ENCODE results near the gene CNTN5.

Gene CNTN5

DNA sequence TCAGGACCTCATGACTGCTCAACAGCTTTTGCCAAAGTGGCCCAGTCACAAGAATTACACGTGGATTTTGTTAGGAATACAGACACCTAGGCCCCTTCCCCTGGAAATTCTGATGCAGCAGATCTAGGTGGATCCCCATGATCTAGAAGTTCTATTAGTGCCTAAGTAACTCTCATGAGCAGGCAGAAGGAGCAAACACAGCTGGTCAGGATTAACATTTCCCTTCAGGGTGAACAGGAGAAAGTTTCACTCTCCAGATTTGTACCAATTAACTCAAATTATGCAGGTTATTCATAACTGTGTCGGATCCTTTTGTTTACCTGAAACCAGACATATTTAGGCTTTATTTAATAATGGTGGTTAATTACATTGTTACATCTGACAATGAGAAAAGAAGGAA lies 1072.9 kb downstream of the CNTN5 start:
- no peak for DNase-seq (ENCODE audit: low read depth)

DNA sequence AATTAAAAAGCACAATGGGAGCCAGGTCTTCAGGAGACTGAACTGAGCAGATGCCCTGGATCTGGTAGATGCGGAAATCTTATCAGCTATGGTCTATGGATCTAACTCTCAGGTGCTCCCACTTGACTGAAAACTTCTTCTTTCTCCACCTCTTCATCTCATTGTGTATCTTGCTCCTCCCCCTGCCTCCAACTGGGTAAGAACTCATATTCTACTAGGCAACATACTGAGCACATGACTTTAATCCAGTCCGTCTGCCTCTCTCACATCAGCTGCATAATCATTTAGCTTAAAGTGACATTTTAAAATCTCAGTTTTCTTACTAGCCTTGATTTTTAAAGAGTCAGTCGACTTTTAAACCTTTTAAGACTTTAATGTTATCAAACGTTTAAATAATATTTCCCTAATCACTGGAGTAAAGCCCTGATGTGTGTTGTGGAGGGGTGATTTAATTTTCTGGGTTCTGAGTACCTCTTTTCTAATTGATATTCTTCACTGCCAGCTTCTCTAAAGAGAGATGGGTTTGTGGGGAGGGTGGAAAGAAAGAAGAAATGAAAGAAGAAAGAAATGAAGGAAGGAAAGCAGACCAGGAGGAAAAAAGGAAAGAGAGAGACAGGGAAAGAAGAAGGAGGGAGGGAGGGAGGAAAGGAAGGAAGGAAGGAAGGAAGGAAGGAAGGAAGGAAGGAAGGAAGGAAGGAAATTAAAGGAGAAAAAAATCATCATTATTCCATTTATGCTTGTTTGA lies 1073.5 kb downstream of the CNTN5 start:
- DNase-seq (ENCODE audit: low read depth): no peak

DNA sequence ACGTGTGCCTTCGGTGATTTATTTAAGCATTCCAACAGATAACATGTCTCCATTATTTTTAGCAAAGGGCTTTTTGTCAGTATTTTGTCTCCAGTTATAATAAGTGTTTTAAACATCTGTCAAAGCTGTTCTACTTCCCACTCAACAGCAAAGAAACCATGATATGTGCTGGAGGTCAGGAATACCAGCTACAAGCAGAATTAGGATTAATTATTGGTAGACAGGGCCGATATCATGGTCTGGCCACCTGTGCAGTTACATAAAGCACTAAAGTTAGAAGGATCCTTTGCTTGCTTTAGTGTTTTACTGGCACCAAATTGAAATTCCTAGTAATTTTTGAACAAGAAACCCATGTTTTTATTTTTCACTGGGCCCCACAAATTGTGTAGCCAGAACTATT lies 1075.1 kb downstream of the CNTN5 start:
- DNase-seq (ENCODE audit: low read depth): no peak

DNA sequence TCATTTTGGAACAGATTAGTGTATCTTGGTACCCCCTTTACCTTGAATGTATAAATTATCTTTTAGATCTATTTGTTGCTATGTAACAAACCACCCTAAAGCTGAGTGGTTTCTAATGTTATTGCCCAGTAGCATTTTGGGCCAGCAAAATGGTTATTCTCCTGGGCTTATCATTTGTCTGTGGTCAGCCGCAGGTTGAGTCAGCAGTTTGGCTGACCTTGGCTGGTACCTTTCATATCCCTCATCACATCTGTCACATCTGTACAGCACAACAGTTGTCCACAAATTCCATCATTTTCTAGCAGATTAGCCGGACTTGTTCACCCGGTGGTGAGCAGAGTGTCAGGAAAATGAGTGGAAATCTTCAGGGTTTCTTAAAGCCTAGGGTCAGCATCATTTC lies 1077.8 kb downstream of the CNTN5 start:
- DNase-seq (ENCODE audit: low read depth): no peak

DNA sequence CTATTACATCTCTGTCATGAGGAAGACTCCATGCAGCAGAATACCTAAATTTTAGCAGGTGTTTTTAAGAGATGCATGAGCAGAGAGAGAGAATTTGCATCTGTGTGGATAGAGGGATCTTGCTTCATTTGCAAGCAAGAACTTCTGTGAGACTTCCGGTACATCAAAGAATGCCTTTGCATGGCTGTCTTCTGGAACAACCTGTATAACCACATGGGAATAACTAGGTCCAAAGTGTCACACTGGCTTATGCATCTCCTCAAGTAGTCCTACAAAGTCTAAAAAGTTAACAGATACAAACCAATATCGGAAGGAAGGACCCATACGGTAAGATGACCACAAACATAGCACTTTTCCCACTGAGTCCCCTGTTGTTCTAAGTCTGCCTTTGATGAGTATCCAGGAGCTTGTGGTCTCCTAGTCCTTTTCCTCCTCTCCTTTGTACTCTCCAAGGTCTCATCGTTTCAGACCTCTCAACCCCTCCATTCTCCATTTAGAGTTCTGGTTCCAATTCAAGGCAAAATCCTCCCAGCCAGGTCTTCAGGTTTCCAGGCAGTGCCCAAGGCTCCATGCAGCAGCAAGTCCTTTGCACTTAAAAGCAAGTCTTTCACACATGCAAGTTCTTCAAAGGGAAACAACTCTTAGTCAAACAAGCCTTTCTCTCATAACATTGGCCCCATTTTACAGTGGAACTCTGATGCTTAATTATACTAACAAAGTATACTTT lies 1084.7 kb downstream of the CNTN5 start:
- DNase-seq (ENCODE audit: low read depth): no peak

DNA sequence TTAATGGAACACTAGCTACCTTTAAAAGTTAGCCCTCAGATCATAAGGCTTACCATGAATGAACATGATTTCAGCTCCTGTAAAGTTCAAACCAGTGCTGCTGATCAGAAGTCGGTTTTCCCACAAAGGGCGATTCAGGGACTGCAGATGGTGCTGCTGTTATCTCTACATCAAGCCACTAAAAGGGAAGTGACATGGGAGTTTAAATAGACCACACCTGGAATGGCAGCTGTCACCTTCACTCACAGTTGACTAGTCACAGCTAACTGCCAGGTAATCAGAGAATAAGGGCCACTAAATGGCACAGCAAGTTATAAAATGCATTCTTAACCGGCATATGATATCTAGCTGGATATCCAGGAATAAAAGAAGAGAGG lies 1085.2 kb downstream of the CNTN5 start:
- DNase-seq (ENCODE audit: low read depth): no peak

DNA sequence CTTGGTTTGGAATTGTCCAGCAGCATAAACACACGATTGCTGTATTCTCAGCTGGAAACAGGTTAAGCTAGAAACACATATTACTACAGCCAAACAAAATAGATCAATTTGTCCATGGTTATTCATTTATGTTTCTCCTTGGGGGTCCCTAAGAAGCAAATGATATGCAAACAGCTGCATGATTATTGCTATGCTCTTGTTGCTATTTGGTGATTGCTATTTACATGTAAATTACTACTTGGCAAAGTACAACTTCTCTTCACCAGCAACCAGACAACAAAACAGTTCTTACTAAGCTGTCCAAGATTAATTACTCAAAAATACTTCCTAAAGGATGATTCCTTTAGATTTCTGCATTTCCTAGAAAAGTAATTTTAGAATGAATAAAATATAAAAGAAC lies 1098.4 kb downstream of the CNTN5 start:
- DNase-seq (ENCODE audit: low read depth): no peak

DNA sequence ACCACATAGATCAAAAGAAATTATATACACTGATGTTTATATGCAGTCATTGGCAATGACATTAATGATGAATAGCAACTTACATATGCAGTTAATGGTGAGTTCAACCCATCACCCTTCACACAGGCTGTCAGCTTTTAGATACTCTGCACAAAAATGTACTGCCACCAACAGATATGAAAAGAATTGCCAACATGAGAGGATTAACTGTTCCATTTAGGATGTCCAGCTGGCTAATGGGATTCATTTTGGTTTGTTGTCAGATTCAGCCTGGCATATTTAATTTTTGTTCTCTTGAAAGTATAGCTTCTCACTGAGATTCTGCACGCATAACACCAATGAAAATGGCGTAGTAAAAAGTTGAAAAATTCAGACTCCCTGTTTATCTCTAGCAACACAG lies 1112.4 kb downstream of the CNTN5 start:
- DNase-seq (ENCODE audit: low read depth): no peak

DNA sequence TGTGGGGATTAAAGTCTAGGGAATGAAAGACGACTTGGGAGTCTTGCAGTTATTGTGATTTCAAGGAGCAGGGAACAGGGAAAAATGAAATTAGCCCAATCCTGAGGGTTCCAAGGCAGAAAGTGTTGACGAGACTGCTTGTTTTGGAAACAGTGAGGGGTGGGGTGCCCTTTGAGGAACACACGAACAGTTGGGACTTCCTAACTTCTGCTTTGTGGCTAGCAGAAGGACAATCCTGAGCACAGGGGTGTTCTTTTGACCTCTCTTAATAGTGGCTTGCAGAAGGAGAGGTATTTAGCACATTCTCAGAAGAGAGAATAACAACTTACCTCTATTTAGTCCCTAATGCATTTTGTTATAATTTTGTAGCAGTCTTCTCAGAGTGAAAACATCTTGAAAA lies 1120.5 kb downstream of the CNTN5 start:
- DNase-seq (ENCODE audit: low read depth): no peak

DNA sequence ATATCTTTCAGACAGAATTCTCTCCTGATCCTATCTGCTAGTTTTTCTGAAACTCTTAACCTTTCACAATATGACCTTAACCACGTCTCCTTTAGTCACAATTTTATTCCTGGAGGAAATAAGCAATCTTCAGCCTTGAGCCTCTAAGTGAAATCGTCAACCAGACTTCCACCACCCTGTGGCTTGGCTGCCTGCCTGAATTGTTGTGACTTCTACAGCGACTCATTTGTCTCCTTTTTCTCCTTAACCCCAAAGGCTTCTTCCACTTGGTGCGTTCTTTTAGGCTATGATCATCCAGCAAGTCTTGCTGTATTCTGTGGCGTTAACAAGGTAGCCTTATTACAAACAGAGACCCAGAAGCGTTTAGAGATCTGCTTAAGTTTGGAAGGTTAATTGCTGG lies 1131.2 kb downstream of the CNTN5 start:
- no peak for DNase-seq (ENCODE audit: low read depth)

DNA sequence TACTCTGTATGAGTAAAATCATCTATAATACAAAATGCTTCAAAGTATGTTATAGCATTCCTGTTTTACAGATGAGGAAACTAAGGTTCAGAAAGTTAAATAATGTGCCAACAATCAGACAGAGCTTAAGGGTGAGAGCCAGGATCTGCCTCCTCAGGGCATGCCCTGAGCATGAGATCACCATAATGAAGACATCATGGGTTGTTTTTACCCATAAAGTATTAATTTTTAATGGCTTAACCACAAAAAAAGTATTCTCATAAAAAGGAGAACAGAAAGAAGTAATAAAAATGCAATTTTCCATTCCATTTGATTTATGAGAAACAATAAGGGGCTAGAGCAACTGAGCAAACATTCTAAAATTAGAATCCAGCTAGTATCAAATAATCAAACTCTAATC lies 1132.0 kb downstream of the CNTN5 start:
- DNase-seq (ENCODE audit: low read depth): no peak

DNA sequence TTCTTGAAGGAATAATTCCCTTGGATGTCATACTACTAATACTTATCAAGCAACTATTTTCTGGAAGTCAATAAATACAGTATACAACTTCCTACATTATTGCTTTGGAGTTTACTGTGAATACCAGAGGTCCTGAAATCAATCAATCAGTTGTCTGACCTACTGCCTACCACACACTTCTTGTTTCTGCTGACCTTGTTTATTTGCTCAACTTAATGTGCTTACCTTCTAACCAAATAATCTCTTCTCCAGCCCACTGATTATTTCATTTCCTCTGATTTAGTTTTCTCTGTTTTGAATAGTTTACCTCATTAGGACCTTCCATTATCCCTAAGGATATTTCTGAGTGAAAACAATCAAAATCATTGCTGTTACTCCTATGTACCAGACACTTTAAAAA lies 1142.7 kb downstream of the CNTN5 start:
- no peak for DNase-seq (ENCODE audit: low read depth)

DNA sequence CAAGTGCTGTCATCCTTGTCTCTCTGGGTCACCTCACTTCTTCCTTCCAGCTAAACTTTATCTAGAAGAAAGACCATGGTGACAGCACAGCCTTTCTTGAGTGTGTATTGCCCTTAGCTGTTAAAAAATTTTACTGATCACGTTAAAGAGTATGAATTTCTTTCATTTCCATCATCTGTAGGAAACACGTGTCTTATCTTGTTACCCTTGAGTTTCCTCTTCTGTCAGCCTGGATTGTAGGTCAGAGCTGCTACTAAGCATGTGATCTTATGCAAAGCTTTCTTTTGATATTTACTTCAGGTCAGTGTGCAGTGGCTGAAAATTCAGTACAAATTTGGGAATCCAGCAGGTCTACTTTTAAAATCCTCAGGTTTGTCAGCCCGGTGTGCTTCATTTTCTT lies 1154.1 kb downstream of the CNTN5 start:
- DNase-seq (ENCODE audit: low read depth): no peak

DNA sequence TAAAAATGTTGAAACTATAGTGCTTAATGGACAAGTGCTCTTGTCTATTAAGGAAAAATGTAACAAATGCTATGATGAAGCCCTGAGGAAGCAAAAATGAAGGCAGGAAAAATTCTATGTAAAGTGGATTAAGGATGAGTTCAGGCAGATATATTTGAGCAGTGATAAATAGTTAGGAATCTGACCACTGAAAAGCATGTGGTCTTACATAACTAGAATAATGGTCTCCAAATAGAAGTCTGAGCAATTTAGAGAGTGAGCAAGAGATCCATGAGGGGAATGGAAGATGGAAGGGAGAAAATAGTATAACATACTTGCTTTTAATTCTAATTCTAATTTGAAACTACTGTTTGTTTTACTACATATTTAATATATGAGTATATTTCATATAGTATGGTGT lies 1155.7 kb downstream of the CNTN5 start:
- DNase-seq (ENCODE audit: low read depth): no peak

DNA sequence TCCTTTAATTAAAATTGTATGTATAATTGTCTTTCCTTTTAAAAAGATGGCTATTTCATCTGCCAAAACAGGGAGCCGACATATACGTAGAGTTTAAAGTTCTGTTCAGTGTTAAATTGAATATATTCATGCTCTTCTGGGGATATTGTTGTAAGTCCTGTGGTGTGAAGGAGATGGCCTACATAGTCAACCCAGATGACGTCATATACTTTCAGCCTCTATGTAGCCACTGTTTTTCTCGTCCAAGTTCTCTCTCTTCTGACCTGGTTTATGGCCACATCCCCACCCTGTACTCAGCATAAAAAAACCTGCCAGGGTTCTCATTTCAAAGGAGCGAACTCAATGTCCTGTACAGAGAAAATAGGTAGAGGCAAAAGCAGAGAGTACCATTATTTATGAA lies 1156.9 kb downstream of the CNTN5 start:
- DNase-seq (ENCODE audit: low read depth): no peak

DNA sequence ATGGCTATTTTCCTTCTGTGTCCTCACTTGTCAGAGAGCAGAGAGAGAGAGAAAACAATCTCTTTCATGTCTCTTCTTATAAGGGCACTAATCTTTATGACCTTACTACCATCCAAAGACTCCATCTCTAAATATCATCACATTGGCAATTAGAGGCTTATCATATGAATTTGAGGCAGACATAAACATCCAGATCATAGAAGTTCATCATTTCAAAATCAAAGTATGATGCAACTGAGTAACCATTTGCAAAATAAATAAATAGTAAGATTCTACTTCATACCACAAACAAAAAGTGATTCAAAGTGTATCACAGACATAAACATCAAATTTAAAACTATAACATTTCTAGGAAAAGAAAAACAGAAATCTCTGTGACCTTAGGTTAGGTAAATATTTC lies 1161.6 kb downstream of the CNTN5 start:
- no peak for DNase-seq (ENCODE audit: low read depth)

DNA sequence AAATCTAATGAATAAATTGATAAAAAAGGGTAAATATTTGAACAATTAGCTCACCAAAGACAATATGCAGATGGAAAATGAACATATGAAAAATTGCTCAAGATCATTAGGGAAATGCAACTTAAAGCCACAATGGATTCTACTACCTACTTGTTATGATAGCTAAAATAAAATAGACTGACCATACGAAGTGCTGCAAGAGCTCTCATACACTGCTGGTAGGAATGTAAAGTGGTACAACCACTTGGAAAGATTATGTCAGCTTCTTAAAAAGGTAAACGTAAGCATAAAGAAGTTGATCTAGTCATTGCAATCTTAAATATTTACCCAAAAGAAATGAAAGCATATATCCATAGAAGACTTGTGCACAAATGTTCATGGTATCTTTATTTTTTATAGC lies 1162.2 kb downstream of the CNTN5 start:
- DNase-seq (ENCODE audit: low read depth): no peak

DNA sequence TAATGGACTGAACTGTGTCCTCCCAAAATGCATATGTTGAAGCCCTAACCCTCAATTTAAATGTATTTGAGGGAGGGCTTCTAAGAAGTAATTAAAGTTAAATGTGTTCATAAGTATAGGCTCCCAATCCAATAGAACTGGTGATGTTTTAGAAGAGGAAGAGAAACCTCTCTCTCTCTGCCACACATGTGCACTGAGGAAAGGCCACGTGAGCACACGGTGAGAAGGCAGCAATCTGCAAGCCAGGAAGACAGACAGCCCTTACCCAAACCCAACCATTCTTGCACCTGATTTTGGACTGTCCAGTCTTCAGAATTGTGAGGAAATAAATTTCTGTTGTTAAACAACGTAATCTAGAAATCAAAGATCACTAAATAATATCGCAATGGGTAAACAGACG lies 1164.8 kb downstream of the CNTN5 start:
- DNase-seq (ENCODE audit: low read depth): no peak

DNA sequence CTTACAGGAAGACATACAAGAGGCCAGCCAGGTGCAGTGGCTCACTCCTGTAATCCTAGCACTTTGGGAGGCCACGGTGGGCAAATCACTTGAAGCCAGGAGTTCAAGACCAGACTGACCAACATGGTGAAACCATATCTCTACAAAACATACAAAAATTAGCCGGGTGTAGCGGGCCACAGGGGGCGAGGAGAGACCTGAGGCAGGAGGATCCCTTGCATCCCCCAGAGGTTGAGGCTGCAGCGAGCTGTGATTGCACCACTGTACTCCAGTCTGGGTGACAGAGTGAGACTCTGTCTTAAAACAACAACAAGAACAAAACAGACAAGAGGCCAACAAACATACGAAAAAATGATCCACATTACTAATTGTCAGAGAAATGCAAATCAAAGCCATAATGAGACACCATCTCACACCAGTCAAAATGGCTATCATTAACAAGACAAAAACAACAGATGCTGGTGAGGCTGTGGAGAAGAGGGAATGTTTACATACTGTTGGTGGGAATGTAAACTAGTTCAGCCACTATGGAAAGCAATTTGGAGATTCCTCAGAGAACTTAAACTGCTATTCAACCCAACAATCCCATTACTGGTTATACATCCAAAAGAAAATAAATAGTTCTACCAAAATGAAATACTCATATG lies 1167.5 kb downstream of the CNTN5 start:
- no peak for DNase-seq (ENCODE audit: low read depth)

DNA sequence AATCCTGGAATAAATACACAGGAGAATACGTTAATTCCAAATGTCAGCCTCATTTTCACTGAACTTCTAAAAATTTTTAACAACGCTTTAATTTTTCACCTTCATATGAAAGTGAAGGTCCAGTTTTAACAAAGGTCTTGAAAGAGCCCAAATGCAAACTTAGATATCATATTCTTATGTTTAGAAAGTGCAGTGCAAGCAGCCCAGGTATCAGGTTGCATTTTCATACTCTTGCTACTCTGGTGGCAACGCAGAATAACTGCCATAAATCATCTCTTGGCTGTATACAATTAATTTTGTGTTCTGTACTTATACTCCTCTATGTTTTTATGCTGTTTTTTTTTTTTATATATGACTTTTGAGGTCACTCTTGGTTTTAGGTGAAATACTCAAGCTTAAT lies 1169.6 kb downstream of the CNTN5 start:
- DNase-seq (ENCODE audit: low read depth): no peak

DNA sequence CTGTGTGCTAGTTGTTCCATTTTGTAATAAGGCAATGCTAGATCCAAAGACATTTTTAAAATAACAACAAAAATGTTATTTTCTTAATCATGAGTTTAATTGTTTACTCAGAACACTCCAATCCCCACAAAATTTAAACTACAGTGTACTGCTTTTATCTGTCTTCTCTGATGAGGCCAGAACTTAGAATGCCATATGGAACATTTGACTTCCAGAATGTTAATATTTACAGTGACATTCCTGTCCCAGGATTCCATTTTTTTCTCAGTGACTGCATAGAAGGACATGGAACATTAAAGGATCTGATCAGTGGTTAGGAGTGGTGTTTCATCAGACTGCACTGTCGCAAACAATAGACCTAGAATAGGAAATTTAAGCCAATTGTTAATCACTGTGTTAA lies 1171.4 kb downstream of the CNTN5 start:
- DNase-seq (ENCODE audit: low read depth): no peak

DNA sequence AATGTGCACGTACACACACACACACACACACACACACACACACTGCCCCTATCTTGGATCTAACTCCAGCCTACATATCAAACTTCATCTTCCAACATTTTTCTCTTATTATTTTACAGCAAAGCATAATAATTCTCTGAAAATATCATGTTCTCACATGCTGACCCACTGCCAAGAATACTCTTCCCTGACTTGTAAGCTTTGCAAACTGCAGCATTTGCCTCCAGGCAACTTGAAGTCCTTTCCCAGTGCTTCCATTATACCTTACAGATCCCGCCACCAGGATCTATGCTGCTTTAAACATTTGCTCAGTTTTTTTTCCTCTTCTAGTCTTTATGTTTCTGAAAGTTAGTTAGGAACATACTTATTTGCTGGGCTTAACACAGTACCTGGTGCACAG lies 1183.0 kb downstream of the CNTN5 start:
- DNase-seq (ENCODE audit: low read depth): no peak

DNA sequence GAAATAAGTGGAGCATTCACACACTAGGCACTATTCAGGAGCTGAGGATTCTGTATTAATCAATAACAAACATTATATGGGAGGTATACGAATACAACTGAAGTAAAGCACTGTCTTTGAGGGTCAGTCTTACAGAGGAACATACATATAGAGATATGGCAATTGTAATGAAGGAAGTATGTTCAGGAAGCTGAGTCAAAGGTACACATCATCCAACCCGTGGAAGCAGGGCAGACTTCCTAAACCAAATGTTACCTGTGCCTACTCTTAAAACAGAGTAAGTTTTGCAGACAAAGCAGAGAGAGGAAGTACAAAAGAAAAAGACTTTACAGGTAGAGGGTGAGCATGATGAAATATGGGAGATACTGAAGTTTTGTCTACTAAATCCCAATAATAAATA lies 1185.2 kb downstream of the CNTN5 start:
- DNase-seq (ENCODE audit: low read depth): no peak

DNA sequence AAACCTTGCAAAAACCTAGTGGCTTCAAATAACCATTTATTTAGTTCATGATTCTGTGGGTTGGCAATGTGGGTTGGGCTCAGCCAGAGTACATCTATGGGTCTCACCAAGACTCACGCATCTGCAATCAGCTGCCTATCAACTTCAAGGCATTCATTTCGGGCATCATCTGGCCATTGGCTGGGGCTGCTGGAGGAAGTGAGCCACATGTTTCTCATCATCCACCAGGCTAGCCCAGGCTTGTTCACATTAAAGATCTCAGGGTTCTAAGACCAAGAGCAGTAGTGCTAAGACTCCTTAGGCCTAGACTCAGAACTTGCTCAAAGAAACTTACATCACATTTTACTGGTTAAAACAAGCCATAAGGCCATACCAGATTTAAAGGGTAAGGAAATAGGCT lies 1187.5 kb downstream of the CNTN5 start:
- no peak for DNase-seq (ENCODE audit: low read depth)

Data from stimulated activated CD8-positive, alpha-beta memory T cell treated with anti-CD3 and anti-CD28 coated beads, Interleukin-12 subunit alpha, Interleukin-12 subunit beta, amount 100 ng/mL, for 1 hour (primary cell).